NCI-H1417 treated with DMSO at 0.1 percent for 48 hours (cell line): ENCODE results near the gene PON2.

Source experiments
- DNase-seq: peaks from one replicate; lab custom pipeline; 2025; lab: John Stamatoyannopoulos, UW

The PON2 gene

GRCh38 chr7:95444796-95445195 is 10.0 kb upstream of the PON2 start:
- DNase-seq: no peak

GRCh38 chr7:95441042-95441823 is 6.4 kb upstream of the PON2 start:
- no peak for DNase-seq

GRCh38 chr7:95440394-95441038 is 5.7 kb upstream of the PON2 start:
- DNase-seq: no peak

GRCh38 chr7:95436407-95436806 is 1.6 kb upstream of the PON2 start:
- DNase-seq: no peak

- DNase-seq: no peak
Observed at GRCh38 chr7:95435422-95435780, 573 bp upstream of the PON2 start.

DNA sequence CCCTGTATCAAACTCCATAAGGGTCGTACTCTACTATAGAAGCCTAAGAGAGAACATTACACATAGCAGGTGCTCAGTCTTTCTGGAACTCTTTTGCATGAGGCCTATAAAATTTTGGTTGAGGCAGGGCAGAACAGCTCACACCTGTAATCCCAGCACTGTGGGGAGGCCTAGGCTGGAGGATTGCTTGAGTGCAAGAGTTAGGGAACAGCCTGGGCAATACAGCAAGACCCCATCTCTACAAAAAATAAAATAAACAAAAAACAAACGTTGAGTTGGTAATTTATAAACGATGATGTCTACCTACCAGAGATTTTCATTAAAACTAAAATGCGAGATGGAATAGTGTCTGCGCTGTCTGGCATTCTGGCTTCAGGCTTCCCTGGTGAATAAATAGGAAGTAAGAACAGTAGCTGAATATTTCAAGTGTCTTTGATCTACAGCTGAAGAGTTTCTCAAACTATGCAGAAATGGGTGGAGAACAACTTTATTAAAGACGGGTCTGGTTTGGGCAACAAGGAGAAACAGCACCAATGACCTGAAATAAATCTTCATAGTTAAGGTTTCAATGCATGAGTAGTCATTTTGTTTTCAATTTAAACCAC is 774 bp downstream of the PON2 start:
- no peak for DNase-seq

- no peak for DNase-seq
Observed at GRCh38 chr7:95433129-95433528, 1.7 kb downstream of the PON2 start.

DNA sequence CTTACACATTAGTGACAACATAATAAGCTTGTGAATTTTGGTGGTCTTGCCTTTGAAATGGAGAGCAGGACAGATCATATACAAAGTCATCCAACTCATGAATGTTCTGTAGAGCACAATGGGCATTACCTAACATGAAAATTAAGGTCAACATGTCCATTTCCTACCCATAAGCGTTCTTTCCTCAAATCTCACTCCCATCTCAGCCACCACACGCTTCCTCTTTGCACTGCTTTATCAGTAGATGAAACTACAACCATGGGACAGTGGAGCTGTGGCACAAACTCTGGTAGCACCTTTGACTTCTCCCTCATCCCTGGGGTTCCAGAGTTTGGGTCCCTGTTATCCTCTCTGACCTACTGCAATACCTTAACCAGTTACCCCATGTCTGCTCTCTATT is 2.2 kb downstream of the PON2 start:
- no peak for DNase-seq

GRCh38 chr7:95430864-95431263 is 4.0 kb downstream of the PON2 start:
- no peak for DNase-seq

- DNase-seq: no peak
Observed at GRCh38 chr7:95429241-95429990, 5.4 kb downstream of the PON2 start.

DNA sequence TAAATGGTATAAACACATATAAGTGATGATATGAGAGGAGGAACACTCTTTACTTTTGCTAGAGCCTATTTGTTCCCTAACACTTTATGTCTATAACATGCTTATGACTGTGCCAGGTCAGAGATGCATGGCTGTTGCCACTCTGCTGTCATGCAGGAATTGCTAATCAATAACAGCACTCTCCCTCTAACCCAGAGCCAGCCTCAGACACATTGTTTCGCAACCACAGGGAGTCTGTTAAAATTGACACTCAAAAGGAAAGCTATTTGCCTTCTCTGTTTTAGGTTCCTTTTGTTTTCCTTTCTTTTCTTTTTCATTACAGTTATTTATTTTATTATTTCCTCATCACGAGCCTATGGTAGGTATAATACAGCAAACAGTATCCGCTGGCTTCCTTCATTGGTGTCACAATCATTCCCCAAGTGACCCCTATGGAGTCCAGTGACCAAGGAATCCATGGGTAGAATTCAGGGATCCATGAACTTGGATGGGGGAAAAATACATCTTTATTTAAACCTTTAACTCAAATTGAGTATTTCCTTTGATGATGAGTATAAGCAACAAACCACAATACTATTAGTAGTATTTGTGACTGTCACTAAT is 6.8 kb downstream of the PON2 start:
- DNase-seq: no peak

DNA sequence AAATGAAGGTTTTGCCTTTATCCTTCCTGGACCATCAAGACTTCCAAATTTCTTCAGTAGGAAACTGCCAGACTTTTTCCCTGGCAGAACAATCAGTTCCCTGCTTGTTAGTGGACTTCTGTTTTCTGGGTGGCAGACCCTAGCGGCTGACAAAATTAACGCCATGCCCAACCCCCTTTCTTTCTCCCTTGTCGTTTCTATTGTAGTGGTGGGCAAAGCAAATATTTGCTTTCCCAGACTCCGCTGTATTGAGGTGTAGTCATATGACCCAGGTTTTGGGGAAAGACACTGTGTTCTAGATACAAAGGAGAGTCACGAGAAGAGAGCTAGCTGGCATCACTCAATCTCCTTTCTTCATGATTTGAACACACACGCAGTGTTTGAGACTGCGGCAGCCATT is 7.7 kb downstream of the PON2 start:
- DNase-seq: no peak

- no peak for DNase-seq
Observed at GRCh38 chr7:95425694-95426093, 9.1 kb downstream of the PON2 start.

- no peak for DNase-seq
Observed at GRCh38 chr7:95424716-95425115, 10.1 kb downstream of the PON2 start.

GRCh38 chr7:95421847-95422444 is 12.9 kb downstream of the PON2 start:
- no peak for DNase-seq

DNA sequence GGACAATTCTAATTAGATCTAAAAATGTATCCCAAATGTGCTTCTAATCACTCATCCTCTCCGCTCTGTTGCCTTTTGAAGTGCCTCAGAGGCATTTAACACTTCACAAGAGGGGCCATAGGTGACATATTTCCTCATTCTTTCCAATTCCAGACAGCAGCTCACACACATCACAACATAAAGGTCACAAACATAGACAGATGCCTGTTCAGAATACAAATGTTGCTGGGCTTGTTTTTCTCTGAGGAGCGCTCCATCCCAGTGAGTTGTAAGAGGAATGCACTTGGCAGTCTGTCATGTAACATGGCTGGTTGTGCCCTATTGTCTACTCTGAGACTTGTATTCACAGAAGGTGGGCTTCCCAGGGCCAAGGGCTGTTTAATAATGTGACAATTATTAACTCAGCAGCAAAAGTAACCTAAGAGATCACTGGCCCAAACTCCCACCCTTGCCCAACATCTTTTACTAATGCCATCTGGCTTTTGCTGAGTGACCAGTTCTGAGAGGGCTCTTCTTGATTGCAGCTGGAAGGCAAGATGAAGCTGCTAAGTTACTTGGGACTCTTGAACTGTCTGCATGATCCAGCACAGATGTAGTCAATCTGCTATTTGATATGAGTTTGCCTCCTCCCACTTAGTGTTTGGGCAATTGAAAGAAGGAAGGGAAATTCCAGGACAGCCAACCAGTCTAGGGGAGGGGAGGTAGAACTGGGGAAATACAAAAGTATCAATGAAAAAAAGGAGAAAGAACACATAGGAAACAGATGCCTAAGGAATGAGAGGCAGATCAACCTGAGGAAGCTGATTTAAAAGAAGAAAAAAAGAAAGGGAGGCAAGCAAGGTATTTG is 13.6 kb downstream of the PON2 start:
- peak; percentile 40 for DNase-seq

GRCh38 chr7:95412075-95412474 is 22.8 kb downstream of the PON2 start:
- no peak for DNase-seq

DNA sequence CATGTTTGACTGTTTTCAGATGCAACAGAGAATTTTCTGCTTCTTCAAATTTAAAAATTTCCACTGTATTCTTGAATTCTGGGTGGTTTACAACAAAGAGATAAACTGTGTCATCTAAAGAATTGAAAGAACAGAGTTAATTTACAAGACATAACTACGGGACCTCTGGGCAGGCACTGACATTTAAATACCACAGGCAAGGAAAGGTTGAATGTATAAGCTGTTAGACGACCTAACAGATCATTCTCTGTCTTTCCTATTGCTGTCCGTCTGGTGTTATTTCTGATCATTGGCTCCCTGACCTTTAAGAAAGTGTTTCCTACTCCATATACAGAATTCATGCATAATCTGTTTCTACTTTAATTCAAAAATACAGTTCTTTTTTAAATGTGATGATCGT is 23.2 kb downstream of the PON2 start:
- DNase-seq: no peak

- no peak for DNase-seq
Observed at GRCh38 chr7:95411036-95411435, 23.8 kb downstream of the PON2 start.

GRCh38 chr7:95407751-95408150 is 27.1 kb downstream of the PON2 start:
- no peak for DNase-seq

DNA sequence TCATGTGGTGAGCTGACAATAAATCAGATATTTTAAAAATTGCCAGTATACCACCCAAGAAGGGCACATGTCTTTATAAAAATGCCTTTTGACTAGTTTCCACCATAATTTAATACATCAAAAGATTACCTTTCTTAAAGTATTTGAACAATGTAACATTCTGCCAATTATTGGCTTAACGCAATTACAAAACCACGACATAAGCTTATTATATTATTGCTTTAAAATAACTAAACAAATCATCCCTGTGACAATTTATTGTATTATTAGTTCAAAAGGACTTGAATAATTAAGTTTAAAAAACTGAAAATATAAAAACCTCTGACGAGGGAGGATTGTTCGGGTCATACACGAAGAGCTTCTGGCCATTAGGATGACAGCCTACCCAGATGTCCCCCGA is 29.0 kb downstream of the PON2 start:
- DNase-seq: no peak
